ENCODE results near the gene CAMSAP3.

DNA sequence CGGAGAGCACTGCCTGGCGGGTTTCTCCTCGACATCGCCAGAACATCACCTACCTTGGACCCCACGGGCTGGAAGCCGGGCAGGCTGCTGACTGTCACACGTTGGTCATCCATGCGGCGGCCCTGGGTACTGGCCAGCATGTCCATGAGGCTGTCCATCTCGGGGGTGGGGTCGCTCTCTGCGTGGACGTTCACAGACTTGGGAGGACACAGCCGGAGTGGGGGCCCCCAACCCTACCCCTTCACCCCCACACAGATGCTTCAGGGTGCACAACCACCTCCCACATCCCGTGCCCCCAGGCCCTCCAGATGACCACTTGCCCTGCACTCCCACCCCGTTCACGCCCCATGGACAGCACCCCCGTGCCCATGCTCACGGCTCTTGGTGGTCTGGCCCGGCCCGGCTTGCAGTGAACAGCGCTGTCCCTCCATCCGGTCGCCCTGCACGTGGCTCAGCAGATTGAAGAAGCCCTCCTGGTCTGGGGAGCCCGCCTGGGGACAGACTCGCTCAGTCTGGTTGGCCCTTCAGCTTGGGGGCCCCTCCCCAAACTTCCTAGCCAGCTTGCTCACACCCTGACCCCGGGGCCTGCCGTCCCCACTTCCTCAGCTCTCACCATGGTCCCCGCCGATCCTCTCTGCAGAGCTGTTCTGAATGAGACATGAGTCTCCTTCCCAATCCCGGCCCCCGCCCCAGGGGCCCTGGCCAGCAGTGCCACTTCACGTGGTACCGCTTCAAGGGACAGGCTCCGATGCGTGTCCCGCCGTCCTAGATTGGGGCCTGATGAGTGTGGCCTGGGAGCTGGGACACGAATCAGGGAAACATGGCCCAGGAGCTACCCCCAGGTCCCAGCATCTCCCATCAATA lies 36.9 kb downstream of the CAMSAP3 start:
- TF ChIP-seq, protein P1, sequence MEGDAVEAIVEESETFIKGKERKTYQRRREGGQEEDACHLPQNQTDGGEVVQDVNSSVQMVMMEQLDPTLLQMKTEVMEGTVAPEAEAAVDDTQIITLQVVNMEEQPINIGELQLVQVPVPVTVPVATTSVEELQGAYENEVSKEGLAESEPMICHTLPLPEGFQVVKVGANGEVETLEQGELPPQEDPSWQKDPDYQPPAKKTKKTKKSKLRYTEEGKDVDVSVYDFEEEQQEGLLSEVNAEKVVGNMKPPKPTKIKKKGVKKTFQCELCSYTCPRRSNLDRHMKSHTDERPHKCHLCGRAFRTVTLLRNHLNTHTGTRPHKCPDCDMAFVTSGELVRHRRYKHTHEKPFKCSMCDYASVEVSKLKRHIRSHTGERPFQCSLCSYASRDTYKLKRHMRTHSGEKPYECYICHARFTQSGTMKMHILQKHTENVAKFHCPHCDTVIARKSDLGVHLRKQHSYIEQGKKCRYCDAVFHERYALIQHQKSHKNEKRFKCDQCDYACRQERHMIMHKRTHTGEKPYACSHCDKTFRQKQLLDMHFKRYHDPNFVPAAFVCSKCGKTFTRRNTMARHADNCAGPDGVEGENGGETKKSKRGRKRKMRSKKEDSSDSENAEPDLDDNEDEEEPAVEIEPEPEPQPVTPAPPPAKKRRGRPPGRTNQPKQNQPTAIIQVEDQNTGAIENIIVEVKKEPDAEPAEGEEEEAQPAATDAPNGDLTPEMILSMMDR (IDR thresholded peaks at IDR 0.05), result no peak
- no peak for TF ChIP-seq POLR2A (IDR thresholded peaks at IDR 0.05)

All from heart left ventricle (tissue), 13 donors.